HG03442 (cell line): Measurements from ENCODE around the gene HSD17B1.
A peak's percentile ranks its signal among the peaks of the same experiment; 100 is the strongest.
"Not testable (repeated sequence)": the region's sequence is repeated elsewhere in the genome, so short reads cannot be mapped to it uniquely, and the experiment has no call there.

Experiments used
- ATAC-seq: cut with Tn5 transposase; IDR thresholded peaks from one replicate; pipeline ENCODE4 v1.9.1; 2021; ENCODE audit warnings: mild to moderate bottlenecking, moderate library complexity; ENCODE audit not compliant: unreplicated experiment

Gene HSD17B1

GRCh38 chr17:42545755-42546505, 6.8 kb upstream of the HSD17B1 start:
- ATAC-seq: not testable (repeated sequence)

- ATAC-seq: no peak
Observed at GRCh38 chr17:42547001-42547461, 5.7 kb upstream of the HSD17B1 start.

GRCh38 chr17:42547698-42548069, 5.0 kb upstream of the HSD17B1 start:
- no peak for ATAC-seq

- ATAC-seq: peak; percentile 63
Observed at GRCh38 chr17:42548070-42548837, 4.5 kb upstream of the HSD17B1 start.

GRCh38 chr17:42548993-42549755, 3.5 kb upstream of the HSD17B1 start:
- no peak for ATAC-seq

GRCh38 chr17:42553161-42553818, 567 bp downstream of the HSD17B1 start:
- ATAC-seq: no peak

- no peak for ATAC-seq
Observed at GRCh38 chr17:42553866-42554249, 1.1 kb downstream of the HSD17B1 start.

GRCh38 chr17:42554250-42555121, 1.8 kb downstream of the HSD17B1 start:
- peak; percentile 69 for ATAC-seq

- ATAC-seq: no peak
Observed at GRCh38 chr17:42555122-42555622, 2.4 kb downstream of the HSD17B1 start.

GRCh38 chr17:42555961-42556617, 3.4 kb downstream of the HSD17B1 start:
- not testable (repeated sequence) for ATAC-seq

- no peak for ATAC-seq
Observed at GRCh38 chr17:42559075-42559474, 6.4 kb downstream of the HSD17B1 start.

- ATAC-seq: no peak
Observed at GRCh38 chr17:42560246-42560645, 7.5 kb downstream of the HSD17B1 start.

- peak; percentile 41 for ATAC-seq
Observed at GRCh38 chr17:42561897-42562387, 9.2 kb downstream of the HSD17B1 start, which contains the start of gene COASY. Gene COASY (plus strand): TSS chr17:42562148. CDS start chr17:42562623, 475 bp downstream.

- ATAC-seq: no peak
Observed at GRCh38 chr17:42562388-42563142, 9.8 kb downstream of the HSD17B1 start.

- ATAC-seq: no peak
Observed at GRCh38 chr17:42563143-42563509, 10.4 kb downstream of the HSD17B1 start.

- no peak for ATAC-seq
Observed at GRCh38 chr17:42563543-42563942, 10.8 kb downstream of the HSD17B1 start.

GRCh38 chr17:42563950-42564349, 11.2 kb downstream of the HSD17B1 start:
- no peak for ATAC-seq

GRCh38 chr17:42564815-42565522, 12.2 kb downstream of the HSD17B1 start:
- ATAC-seq: no peak
